GM23338 (cell line): Measurements from ENCODE around the gene GMEB2. TPM values are rescaled to one million over a fixed set of nuclear protein-coding genes. Genes with fewer than 3 reads are reported as not detected.

Experiments
- ATAC-seq: fragments of 200-7000 bp; cut with Tn5 transposase; 3 replicates; pipeline ENCODE4 v1.9.1; 2020
- DNase-seq: peaks from one replicate; pipeline ENCODE4 v3.0.0-alpha.2; 2015; ENCODE audit warnings: low spot score
- H2AFZ ChIP-seq: fragments of 200-600 bp; sonication (generic); 2 replicates; pipeline ENCODE4 v1.8.0; 2016; ENCODE audit warnings: antibody characterized with exemption, mild to moderate bottlenecking, moderate library complexity
- H3F3A ChIP-seq: fragments of 200-600 bp; sonication (generic); replicated peaks from 2 replicates; pipeline ENCODE4 v1.8.0; 2017; ENCODE audit warnings: antibody characterized with exemption, mixed run types, low read depth
- H3K27ac ChIP-seq: fragments of 200-600 bp; sonication (generic); 2 replicates; pipeline ENCODE4 v1.6.1; 2016; ENCODE audit warnings: low read depth
- H3K27me3 ChIP-seq: fragments of 200-600 bp; sonication (generic); 2 replicates; pipeline ENCODE4 v1.8.0; 2016; ENCODE audit warnings: mild to moderate bottlenecking, mixed run types, moderate library complexity; ENCODE audit not compliant: insufficient read depth
- H3K36me3 ChIP-seq: fragments of 200-600 bp; sonication (generic); 2 replicates; pipeline ENCODE4 v1.8.0; 2016; ENCODE audit warnings: mild to moderate bottlenecking; ENCODE audit not compliant: insufficient read depth
- H3K4me1 ChIP-seq: fragments of 200-600 bp; sonication (generic); 2 replicates; pipeline ENCODE4 v1.8.0; 2016; ENCODE audit warnings: mild to moderate bottlenecking, moderate library complexity; ENCODE audit not compliant: insufficient read depth
- H3K4me2 ChIP-seq: fragments of 200-600 bp; sonication (generic); 2 replicates; pipeline ENCODE4 v1.7.1; 2017; ENCODE audit warnings: mixed run types
- H3K4me3 ChIP-seq: fragments of 200-600 bp; sonication (generic); 2 replicates; pipeline ENCODE4 v1.6.1; 2016; ENCODE audit warnings: mixed run types
- H3K79me2 ChIP-seq: fragments of 200-600 bp; sonication (generic); replicated peaks from 2 replicates; pipeline ENCODE4 v1.8.0; 2017; ENCODE audit warnings: mild to moderate bottlenecking; ENCODE audit not compliant: insufficient read depth
- H3K9me2 ChIP-seq: fragments of 200-600 bp; sonication (generic); 2 replicates; pipeline ENCODE4 v1.8.0; 2017; ENCODE audit not compliant: insufficient read depth
- H4K20me1 ChIP-seq: fragments of 200-600 bp; sonication (generic); replicated peaks from 2 replicates; pipeline ENCODE4 v1.8.0; 2017; ENCODE audit warnings: mild to moderate bottlenecking; ENCODE audit not compliant: insufficient read depth
- H3K27ac Mint-ChIP-seq: 2 replicates; pipeline ENCODE4 v1.8.0; 2020; ENCODE audit warnings: inconsistent platforms, mild to moderate bottlenecking, moderate library complexity, mixed read lengths
- H3K27me3 Mint-ChIP-seq: 3 replicates; pipeline ENCODE4 v1.8.0; 2022; ENCODE audit warnings: low read depth, mild to moderate bottlenecking, moderate library complexity, mixed read lengths, inconsistent platforms; ENCODE audit not compliant: insufficient read depth, poor library complexity
- H3K36me3 Mint-ChIP-seq: 3 replicates; pipeline ENCODE4 v1.8.0; 2021; ENCODE audit warnings: low read depth, mild to moderate bottlenecking, inconsistent platforms, moderate library complexity, mixed read lengths
- H3K4me1 Mint-ChIP-seq: 3 replicates; pipeline ENCODE4 v1.8.0; 2020; ENCODE audit warnings: mild to moderate bottlenecking, inconsistent platforms, mixed read lengths
- H3K4me3 Mint-ChIP-seq: 3 replicates; pipeline ENCODE4 v1.8.0; 2021; ENCODE audit warnings: moderate library complexity, mild to moderate bottlenecking, inconsistent platforms, mixed read lengths
- H3K9me3 Mint-ChIP-seq: 3 replicates; pipeline ENCODE4 v1.8.0; 2020; ENCODE audit warnings: moderate library complexity, mild to moderate bottlenecking, inconsistent platforms, mixed read lengths
- CREB1 ChIP-seq: fragments of 250-450 bp; sonication (Bioruptor Pico); IDR thresholded peaks from 2 replicates; pipeline ENCODE4 v1.5.0; 2020; ENCODE audit warnings: low read depth, mild to moderate bottlenecking, moderate library complexity
- CTCF ChIP-seq, 2 experiments: fragments of 200-600 bp in 1 of 2; sonication (generic) in 1 of 2; conservative IDR thresholded peaks; 2 replicates each; pipeline versions ENCODE4 v1.5.1 to v1.6.1; 2016 to 2017; ENCODE audit warnings: antibody characterized with exemption in 2 of 2, low read depth in 2 of 2, mild to moderate bottlenecking in 2 of 2, moderate library complexity in 1 of 2
- ETS1 ChIP-seq: IDR thresholded peaks from 2 replicates; pipeline ENCODE4 v1.6.1; 2016; ENCODE audit warnings: antibody characterized with exemption
- EZH2 ChIP-seq: fragments of 200-600 bp; sonication (generic); IDR thresholded peaks from one replicate; pipeline ENCODE4 v1.8.0; 2017; ENCODE audit warnings: antibody characterized with exemption, mild to moderate bottlenecking, low read depth; ENCODE audit not compliant: unreplicated experiment
- EZH2phosphoT487 ChIP-seq: fragments of 200-600 bp; sonication (generic); IDR thresholded peaks from one replicate; pipeline ENCODE4 v1.8.1; 2018; ENCODE audit warnings: antibody characterized with exemption; ENCODE audit not compliant: unreplicated experiment
- JUNB ChIP-seq: IDR thresholded peaks from one replicate; pipeline ENCODE4 v1.6.1; 2016; ENCODE audit warnings: antibody characterized with exemption; ENCODE audit not compliant: unreplicated experiment
- NANOG ChIP-seq: IDR thresholded peaks from 2 replicates; pipeline ENCODE4 v1.6.1; 2016; ENCODE audit warnings: antibody characterized with exemption, borderline replicate concordance
- POLR2AphosphoS5 ChIP-seq: IDR thresholded peaks from 2 replicates; pipeline ENCODE4 v1.6.1; 2016; ENCODE audit warnings: antibody characterized with exemption, low read depth
- STAT1 ChIP-seq: IDR thresholded peaks from one replicate; pipeline ENCODE4 v1.6.1; 2016; ENCODE audit warnings: antibody characterized with exemption; ENCODE audit not compliant: unreplicated experiment
- ZNF114 ChIP-seq: fragments of 250-450 bp; sonication (Bioruptor Pico); IDR thresholded peaks from 2 replicates; pipeline ENCODE4 v1.5.0; 2020; ENCODE audit warnings: mild to moderate bottlenecking, moderate library complexity
- ZNF331 ChIP-seq: fragments of 250-450 bp; sonication (Bioruptor Pico); IDR thresholded peaks from 2 replicates; pipeline ENCODE4 v1.5.0; 2020; ENCODE audit warnings: low read depth, mild to moderate bottlenecking, moderate library complexity
- polyA plus RNA-seq: library from polyadenylated mRNA; unstranded; fragments of >200 nt; fragmentation: Nextera tagmentation; extraction: Ambion mirVana; gene quantifications from 2 replicates; pipeline ENCODE4 v1.2.1, GENCODE V29; 2016
- total RNA-seq: library from RNA; depleted of rRNA; stranded (reverse); fragments of >200 nt; shearing (Covaris generic); gene quantifications from 2 replicates; pipeline ENCODE4 v1.2.3, GENCODE V29; 2014

The GMEB2 gene
- total and polyA plus RNA-seq, 2 experiments from 2014 or later: 4.4 to 20.6 TPM

GRCh38 chr20:63580796-63581461 is 46.0 kb downstream of the GMEB2 start:
- Mint-ChIP-seq H3K4me3 (no peak overlapping the region), H3K36me3 (no peaks in the 10 kb centered on the region), H3K27me3 (peaks cover 8% of the 10 kb centered on the region), H3K27ac (no peak overlapping the region), H3K9me3 (no peaks in the 10 kb centered on the region), H3K4me1 (no peaks in the 10 kb centered on the region; the same call in 2 of the 3 replicates)
- H4K20me1 ChIP-seq: no peaks in the 10 kb centered on the region
- TF ChIP-seq JUNB: no peak
- TF ChIP-seq ETS1: no peak
- peak; percentile 37 to 69 for TF ChIP-seq CTCF (conservative IDR thresholded peaks at IDR 0.05; ENCODE audit: low read depth in 2 of 2)
- H3K4me3 ChIP-seq: no peak overlapping the region
- no peak overlapping the region for H3K27ac ChIP-seq
- peak; percentile 59 for DNase-seq
- H3K4me2 ChIP-seq: no peak overlapping the region
- ATAC-seq: peak; percentile 82
- H2AFZ ChIP-seq: no peak overlapping the region
- H3K27me3 ChIP-seq: no peaks in the 10 kb centered on the region
- H3K4me1 ChIP-seq: no peaks in the 10 kb centered on the region
- no peaks in the 10 kb centered on the region for H3F3A ChIP-seq
- H3K9me2 ChIP-seq: no peaks in the 10 kb centered on the region
- no peaks in the 10 kb centered on the region for H3K79me2 ChIP-seq
- no peaks in the 10 kb centered on the region for H3K36me3 ChIP-seq

GRCh38 chr20:63579017-63579694 is 47.7 kb downstream of the GMEB2 start:
- no peaks in the 10 kb centered on the region for H3K9me3 Mint-ChIP-seq
- H3K27ac Mint-ChIP-seq: no peak overlapping the region
- no peak overlapping the region for H3K4me3 ChIP-seq
- H3F3A ChIP-seq: 0 out of 2 replicates have a peak, but pooled peaks cover 3% of the 10 kb centered on the region
- H3K36me3 ChIP-seq: no peaks in the 10 kb centered on the region
- no peaks in the 10 kb centered on the region for H3K9me2 ChIP-seq
- H3K27ac ChIP-seq: no peak overlapping the region
- no peak for DNase-seq
- no peaks in the 10 kb centered on the region for H3K4me1 ChIP-seq
- ATAC-seq: peak; percentile 6; the same call in 1 of the 3 replicates
- no peak overlapping the region for H3K4me2 ChIP-seq
- no peaks in the 10 kb centered on the region; the same call in 2 of the 3 replicates for H3K4me1 Mint-ChIP-seq
- H4K20me1 ChIP-seq: no peaks in the 10 kb centered on the region
- H3K4me3 Mint-ChIP-seq: no peak overlapping the region
- H3K79me2 ChIP-seq: no peaks in the 10 kb centered on the region
- H2AFZ ChIP-seq: no peak overlapping the region
- peaks cover 8% of the 10 kb centered on the region for H3K27me3 Mint-ChIP-seq
- H3K27me3 ChIP-seq: no peaks in the 10 kb centered on the region
- H3K36me3 Mint-ChIP-seq: no peaks in the 10 kb centered on the region
- no peak for TF ChIP-seq ZNF331 (CRISPR knock-in tag)
- TF ChIP-seq EZH2phosphoT487: no peak
- no peak for TF ChIP-seq NANOG
- no peak for TF ChIP-seq EZH2
- TF ChIP-seq ETS1: no peak
- no peak for TF ChIP-seq POLR2AphosphoS5
- no peak for TF ChIP-seq CREB1 (CRISPR knock-in tag)
- TF ChIP-seq STAT1: no peak
- TF ChIP-seq CTCF (conservative IDR thresholded peaks at IDR 0.05; ENCODE audit: low read depth in 2 of 2): no peak
- no peak for TF ChIP-seq ZNF114 (CRISPR knock-in tag)
- no peak for TF ChIP-seq JUNB
